GM19035 (cell line): Measurements from ENCODE around the gene ZNF608.

Experiments
- ATAC-seq: cut with Tn5 transposase; IDR thresholded peaks from one replicate; pipeline ENCODE4 v1.9.1; 2021; ENCODE audit not compliant: unreplicated experiment

The ZNF608 gene, protein sequence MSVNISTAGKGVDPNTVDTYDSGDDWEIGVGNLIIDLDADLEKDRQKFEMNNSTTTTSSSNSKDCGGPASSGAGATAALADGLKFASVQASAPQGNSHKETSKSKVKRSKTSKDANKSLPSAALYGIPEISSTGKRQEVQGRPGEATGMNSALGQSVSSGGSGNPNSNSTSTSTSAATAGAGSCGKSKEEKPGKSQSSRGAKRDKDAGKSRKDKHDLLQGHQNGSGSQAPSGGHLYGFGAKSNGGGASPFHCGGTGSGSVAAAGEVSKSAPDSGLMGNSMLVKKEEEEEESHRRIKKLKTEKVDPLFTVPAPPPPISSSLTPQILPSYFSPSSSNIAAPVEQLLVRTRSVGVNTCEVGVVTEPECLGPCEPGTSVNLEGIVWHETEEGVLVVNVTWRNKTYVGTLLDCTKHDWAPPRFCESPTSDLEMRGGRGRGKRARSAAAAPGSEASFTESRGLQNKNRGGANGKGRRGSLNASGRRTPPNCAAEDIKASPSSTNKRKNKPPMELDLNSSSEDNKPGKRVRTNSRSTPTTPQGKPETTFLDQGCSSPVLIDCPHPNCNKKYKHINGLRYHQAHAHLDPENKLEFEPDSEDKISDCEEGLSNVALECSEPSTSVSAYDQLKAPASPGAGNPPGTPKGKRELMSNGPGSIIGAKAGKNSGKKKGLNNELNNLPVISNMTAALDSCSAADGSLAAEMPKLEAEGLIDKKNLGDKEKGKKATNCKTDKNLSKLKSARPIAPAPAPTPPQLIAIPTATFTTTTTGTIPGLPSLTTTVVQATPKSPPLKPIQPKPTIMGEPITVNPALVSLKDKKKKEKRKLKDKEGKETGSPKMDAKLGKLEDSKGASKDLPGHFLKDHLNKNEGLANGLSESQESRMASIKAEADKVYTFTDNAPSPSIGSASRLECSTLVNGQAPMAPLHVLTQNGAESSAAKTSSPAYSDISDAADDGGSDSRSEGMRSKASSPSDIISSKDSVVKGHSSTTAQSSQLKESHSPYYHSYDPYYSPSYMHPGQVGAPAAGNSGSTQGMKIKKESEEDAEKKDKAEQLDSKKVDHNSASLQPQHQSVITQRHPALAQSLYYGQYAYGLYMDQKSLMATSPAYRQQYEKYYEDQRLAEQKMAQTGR (N-terminal part only)

DNA sequence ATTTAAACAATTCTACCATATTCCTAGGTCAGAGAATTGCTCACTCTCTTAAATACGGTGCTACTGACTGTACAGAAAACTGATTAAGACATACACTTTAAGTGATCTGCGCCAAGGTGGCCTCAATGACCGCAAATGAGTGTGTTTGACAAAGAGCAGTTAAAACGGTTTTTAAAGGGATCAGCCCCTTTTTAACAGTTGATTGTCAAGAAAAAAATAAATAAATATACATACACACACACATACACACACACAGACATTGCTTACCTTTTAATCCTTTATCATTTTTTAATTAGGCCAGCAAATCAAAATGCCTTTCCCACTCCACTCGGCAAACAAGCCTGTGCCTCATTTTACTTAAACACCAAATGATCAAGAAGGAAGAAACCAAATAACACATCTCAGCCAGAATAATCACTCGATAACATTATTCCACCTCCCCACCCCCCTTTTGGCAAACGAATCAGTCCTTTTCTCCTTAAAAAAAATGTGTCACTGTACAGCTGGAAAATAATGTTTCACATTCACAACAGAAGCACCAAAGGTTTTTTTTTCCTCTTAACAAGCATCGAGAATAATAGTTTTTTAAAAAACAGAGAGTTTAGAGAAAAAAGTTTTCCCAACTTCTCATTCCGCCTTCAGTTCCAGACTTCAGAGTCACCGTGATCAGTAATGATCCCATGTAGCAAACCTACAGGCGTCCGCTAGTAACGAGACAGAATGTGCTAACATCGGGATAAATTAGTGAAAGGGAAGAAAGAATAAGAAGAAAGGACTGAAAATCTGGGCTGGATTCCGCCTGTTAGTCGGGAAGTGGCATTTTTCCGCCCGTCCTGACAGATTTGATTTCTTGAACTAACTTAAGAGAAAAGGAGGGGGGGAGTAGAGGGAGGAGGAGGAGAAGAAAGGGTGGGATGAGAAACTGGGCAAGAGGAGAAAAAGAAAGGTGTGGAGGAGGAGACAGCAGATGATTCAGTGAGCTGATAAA, at the start of gene ZNF608:
ZNF608 (minus strand) TSS at position 712 of the 988 bp plus-strand sequence. CDS start 1,650 bp downstream, outside the sequence.
- ATAC-seq, result no peak

DNA sequence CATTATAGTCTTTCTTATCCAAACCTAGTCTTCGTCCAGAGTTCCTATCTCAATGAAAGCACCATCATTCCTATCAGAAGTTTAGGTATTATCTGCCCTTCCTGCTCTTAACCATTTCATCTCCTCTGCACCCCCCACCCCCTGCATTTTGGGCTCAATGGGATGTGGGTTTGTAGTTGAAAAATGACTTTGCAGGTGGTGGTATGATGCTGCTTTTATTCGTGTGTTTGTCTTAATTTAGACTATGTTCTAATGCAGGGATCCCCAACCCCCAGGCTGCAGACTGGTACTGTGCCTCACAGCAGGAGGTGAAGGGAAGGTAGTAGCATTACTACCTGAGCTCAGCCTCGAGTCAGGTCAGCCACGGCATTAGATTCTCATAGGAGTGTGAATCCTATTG, 49.4 kb upstream of the ZNF608 start:
- ATAC-seq, result no peak

- ATAC-seq, result no peak
These were observed 44.7 kb upstream of the ZNF608 start for GRCh38 chr5:124790895-124791732.

- no peak for ATAC-seq
These were observed 44.0 kb upstream of the ZNF608 start for GRCh38 chr5:124790301-124790894.

DNA sequence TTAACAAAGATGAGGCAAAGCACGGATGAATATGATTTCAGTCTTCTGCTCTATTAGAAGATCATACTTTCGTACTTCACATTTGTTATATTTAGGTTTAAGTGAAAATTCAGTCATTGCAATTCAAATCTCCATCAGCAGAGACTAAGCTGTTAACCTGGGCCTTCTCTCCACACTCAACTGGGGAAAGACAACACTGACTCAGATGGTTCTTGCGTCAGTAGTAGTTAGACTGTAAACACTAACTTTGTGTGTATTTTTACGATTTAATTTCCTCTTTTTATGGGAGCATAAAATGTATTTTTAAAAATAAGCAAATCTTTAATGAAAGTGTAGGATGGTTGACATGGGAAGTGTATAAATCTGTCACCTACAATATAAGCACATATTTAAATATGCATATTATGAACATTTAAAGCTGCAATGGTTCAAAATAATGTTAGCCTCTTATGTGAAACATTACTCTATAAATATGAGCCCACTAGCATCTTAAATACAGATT, 42.7 kb upstream of the ZNF608 start:
- ATAC-seq, result no peak

DNA sequence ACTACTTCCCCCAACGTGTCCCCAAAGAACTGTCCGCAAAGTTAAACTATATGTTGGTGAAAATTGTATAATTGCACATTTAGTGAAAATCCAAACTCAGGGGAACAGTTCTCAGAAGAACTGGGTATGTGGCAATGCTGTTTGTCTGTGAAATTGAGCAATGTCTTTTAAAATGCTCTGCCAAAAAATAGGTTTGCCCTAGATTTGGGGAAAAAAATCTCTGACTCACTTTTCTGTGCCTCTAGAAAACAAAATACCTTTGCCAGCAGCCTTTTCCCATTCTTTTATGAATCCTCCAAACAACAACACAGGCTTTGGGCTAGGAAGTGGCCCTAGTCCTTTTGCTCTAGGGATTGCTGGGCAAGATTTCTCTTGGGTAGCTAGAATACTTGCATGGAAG, 37.4 kb upstream of the ZNF608 start:
- no peak for ATAC-seq

DNA sequence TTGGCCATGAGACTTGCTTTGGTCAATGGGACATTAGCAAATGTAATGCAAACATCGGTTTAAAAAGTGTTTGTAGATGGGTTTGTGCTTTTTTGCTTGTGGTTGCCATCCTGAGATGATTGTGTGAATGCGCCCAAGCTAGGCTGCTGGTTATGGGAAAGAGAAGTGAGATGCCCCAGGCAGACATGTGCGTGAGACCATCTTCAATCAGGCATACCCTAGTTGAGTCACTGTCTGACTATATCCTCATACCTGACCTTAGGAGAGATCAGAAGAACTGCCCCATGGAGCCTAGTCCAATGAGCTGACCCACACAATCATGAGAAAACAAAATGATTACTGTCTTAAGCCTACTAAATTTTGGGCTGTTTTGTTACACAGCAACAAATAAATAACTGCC, 36.8 kb upstream of the ZNF608 start:
- no peak for ATAC-seq

GRCh38 chr5:124782262-124782661, 35.8 kb upstream of the ZNF608 start:
- ATAC-seq, result no peak

DNA sequence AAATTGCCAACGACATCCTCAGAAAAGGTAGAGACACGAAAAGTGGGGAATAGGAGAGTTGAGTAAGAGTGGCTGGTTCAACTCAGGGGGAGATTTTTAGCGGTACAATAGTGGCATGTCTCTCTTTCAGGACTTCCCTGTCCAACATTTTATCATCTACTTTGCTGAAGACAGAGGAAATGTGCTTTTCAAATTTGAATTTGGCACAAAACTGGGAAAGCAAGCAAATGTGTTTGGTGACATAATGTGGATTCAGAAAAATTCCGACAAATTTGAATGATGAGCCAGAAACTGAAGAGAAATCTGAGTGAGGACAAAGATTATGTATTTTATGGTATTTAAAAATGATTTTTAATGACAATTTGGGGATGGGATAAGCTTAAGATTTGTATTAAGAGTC, 33.6 kb upstream of the ZNF608 start:
- no peak for ATAC-seq

- ATAC-seq, result no peak
These were observed 27.2 kb upstream of the ZNF608 start for GRCh38 chr5:124773315-124774311.

DNA sequence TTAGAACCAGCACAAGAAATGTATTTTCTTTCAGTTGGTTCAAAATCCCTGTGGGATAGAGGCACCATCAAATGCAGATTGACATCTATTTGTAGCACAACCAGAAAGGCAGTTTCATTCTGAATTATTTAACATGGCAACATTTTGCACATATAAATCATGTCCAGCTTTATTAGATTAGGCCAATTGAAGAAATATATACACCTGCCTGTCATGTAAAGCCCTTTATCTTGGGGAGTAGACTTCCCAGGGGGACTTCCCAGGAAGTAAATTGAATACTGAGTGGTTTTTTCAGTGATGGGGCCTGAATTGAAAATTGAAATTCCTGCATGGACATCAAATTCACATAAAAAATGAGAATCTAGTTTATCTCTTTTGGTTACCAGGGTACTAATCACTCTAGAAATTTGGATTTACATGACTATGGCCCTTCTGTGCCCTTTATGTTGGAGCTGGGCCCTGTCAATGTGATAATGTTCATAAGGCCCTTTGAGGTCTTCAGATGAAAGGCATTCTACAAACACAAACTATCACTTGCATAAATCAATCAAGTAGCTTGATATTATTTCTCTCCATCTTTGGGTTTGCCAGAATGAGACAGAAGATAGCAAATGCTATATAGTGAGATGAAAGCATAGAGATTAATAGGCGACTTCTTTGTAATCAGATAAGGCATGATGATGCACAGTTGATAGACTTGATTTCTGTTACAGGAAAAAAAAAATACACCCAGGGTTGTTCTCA, 26.2 kb upstream of the ZNF608 start:
- ATAC-seq, result no peak

GRCh38 chr5:124771761-124772160, 25.3 kb upstream of the ZNF608 start:
- no peak for ATAC-seq

GRCh38 chr5:124764992-124765611, 18.7 kb upstream of the ZNF608 start:
- no peak for ATAC-seq

DNA sequence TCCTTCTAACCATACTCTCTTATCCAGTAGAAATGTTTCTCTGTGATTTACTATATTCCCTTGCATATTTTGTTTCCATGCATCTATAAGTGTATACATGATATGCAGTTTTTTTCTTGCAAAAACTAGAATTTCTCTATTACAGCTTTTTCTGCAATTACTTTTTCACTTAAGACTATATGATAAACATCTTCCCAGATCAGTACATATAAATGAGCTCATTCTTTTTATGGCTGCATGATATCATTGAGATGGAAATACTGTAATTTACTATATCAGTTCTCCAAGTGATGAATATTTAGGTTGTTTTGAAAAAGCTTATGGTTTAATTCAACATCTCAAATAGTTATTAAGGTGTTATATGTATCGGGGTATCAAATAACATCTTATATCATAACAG, 18.1 kb upstream of the ZNF608 start:
- no peak for ATAC-seq

- no peak for ATAC-seq
These were observed 14.6 kb upstream of the ZNF608 start for GRCh38 chr5:124761010-124761409.

- ATAC-seq, result no peak
These were observed 14.2 kb upstream of the ZNF608 start for GRCh38 chr5:124760608-124761007.
